ENCODE measurements around the gene BRME1. TPM values are rescaled to one million over a fixed set of nuclear protein-coding genes. Genes with fewer than 3 reads are reported as not detected.

BRME1 gene
- total RNA-seq, 1 experiment from 2014 or later = 6.7 TPM

DNA sequence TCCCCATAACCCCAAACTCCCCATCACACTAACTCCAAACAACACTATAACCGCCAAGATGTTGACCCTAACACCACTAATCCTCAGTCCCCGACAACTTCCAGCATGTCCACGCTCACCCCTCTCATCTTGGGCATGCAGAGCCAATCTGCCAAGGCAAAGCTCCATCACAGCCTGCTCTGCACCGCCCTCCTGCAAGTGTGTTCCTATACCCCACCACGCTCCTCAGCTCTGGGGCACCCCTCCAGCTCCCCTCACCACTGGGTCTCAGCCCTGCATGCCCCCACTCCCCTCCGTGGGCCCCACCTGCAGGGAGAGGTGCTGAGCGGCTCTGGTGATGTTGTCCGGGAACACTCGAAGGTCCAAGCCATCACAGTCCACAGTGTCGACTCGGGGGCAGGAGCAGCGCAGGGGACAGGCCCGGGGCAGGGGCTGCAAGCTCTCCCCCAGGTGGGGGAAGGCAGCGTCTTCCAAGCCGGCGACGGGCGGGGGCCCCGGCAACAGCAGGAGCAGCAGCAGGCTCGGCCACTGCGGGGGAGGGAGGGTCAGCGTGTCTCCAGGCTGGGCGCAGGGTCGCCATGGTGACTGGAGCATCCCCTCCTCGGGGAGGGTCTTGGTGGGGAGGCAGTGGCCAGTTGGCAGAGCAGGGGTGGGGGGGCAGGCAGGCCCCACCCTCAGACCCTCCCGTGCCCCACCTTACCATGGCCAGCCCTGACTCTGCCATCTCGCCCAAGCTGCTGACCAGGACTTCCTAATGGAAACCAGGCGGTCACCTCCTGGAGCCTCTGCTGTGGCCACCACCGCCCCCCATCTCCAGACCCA is 31.8 kb upstream of the BRME1 start:
- Mint-ChIP-seq H3K36me3 (ENCODE audit: insufficient read depth in 1 of 3, low read depth in 3 of 3) (no peaks in the 10 kb centered on the region), H3K9me3 (peaks cover 0 to 3% of the 10 kb centered on the region in 2 experiments; a peak in 1 of 5 replicates), H3K4me1 (peaks cover 14 to 29% of the 10 kb centered on the region in 2 experiments), H3K27ac (peak overlapping the region in 1 of 3 experiments; percentile 56; a peak in 1 of 7 replicates), H3K4me3 (peak overlapping the region in 1 of 2 experiments; percentile 67; a peak in 3 of 5 replicates), H3K27me3 (ENCODE audit: low read depth) (peaks cover 6% of the 10 kb centered on the region)
- Histone ChIP-seq H3K23ac (ENCODE audit: insufficient read length, low read depth, low read length) (no peak overlapping the region), H3K79me2 (ENCODE audit: insufficient read depth, low read length) (no peaks in the 10 kb centered on the region), H3K4me1 (ENCODE audit: insufficient read depth, low read length) (peaks cover 3% of the 10 kb centered on the region; the same call in 1 of the 2 replicates), H2AK5ac (ENCODE audit: insufficient read length, low read length) (no peak overlapping the region), H3K9ac (ENCODE audit: extremely low read depth, insufficient read length, low read length) (no peak overlapping the region), H3K9me3 (ENCODE audit: control insufficient read depth, low read depth, low read length) (no peaks in the 10 kb centered on the region), H4K91ac (ENCODE audit: insufficient read length, low read depth, low read length) (no peak overlapping the region), H4K20me1 (ENCODE audit: control insufficient read depth, insufficient read depth, insufficient read length) (peaks cover 5% of the 10 kb centered on the region), H3K23me2 (ENCODE audit: insufficient read length, low read depth, low read length, poor library complexity, severe bottlenecking) (no peaks in the 10 kb centered on the region), H3T11ph (ENCODE audit: low read length) (no peak overlapping the region), H3K27ac (ENCODE audit: insufficient read length, low read depth, low read length) (no peak overlapping the region), H2BK120ac (ENCODE audit: low read depth, low read length, poor library complexity, severe bottlenecking) (no peak overlapping the region), H3K4me2 (ENCODE audit: insufficient read depth, insufficient read length, low read length) (no peak overlapping the region), H2BK20ac (ENCODE audit: low read depth, low read length, poor library complexity, severe bottlenecking) (no peak overlapping the region), H3K79me1 (ENCODE audit: insufficient read depth, low read depth, low read length, poor library complexity, severe bottlenecking) (no peaks in the 10 kb centered on the region), H2BK15ac (ENCODE audit: low read depth, low read length) (no peak overlapping the region), H4K5ac (ENCODE audit: insufficient read length, low read depth, low read length) (no peak overlapping the region), H4K8ac (replicated peaks; ENCODE audit: insufficient read length, low read depth, low read length) (no peak overlapping the region), H2BK5ac (ENCODE audit: insufficient read length, low read length) (no peak overlapping the region), H3K14ac (ENCODE audit: insufficient read depth, low read length) (no peak overlapping the region), H3K18ac (ENCODE audit: insufficient read length, low read depth, low read length) (no peak overlapping the region), H3K4ac (ENCODE audit: low read depth, low read length) (no peak overlapping the region), H2BK12ac (ENCODE audit: insufficient read length, low read depth, low read length) (no peak overlapping the region), H3K56ac (ENCODE audit: insufficient read length, low read depth, low read length) (no peak overlapping the region), H3K27me3 (ENCODE audit: insufficient read depth, low read length) (no peaks in the 10 kb centered on the region), H2AFZ (ENCODE audit: low read length) (no peak overlapping the region)
- no peak for TF ChIP-seq CTCF (conservative IDR thresholded peaks at IDR 0.05)
- 100% methylated on average over 1 of the region's 29 CpGs for WGBS (ENCODE audit: extremely low coverage, insufficient read length, low lambda C conversion rate)
- DNase-seq = peak; percentile 45
